KG1 (cell line): ENCODE results near the gene TLR5.

Source experiments
- DNase-seq: peaks from one replicate; lab custom pipeline; 2025; lab: John Stamatoyannopoulos, UW

TLR5 gene

DNA sequence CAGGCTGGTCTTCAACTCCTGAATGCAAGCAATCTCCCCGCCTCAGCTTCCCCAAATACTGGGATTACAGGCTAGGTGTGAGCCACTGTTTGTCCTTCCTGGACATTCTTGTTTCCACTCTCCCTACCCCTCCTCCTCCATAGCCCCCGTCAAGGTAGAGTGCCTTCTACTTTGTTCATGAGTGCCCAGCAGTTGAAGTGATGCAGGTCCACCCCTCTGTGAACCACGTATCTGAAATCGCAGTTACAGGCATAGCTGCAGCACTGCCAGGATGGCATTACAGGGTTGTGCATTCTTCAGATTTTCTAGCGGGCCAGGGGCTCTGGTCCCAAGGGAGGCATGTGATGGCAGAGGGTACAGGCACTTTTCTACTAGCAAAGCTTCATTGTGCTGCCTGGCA, 7.4 kb upstream of the TLR5 start:
- DNase-seq: no peak

GRCh38 chr1:223147873-223148272, 4.8 kb upstream of the TLR5 start:
- DNase-seq: no peak

- DNase-seq: no peak
These were observed 4.4 kb upstream of the TLR5 start for GRCh38 chr1:223147409-223147808.

GRCh38 chr1:223146745-223147144, 3.7 kb upstream of the TLR5 start:
- no peak for DNase-seq

DNA sequence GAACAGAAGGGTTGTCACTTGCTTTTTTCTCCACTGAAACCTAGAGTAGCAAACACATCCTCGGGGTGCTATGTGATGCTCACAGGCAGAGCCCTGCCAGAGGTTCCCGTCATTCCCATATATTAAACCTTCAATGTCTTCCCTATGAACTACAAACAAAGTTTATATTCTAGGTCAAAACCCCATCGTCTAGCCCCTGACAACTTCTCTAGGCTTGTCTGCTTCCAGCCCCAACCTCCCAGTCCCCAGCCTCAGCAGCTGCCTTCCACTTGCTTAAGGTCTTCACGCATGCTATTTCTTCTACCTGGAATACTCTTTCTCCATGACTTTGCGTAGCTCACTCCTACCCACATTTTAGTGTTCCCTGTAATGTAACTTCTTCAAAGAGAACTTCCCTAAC, 1.9 kb upstream of the TLR5 start:
- no peak for DNase-seq

DNA sequence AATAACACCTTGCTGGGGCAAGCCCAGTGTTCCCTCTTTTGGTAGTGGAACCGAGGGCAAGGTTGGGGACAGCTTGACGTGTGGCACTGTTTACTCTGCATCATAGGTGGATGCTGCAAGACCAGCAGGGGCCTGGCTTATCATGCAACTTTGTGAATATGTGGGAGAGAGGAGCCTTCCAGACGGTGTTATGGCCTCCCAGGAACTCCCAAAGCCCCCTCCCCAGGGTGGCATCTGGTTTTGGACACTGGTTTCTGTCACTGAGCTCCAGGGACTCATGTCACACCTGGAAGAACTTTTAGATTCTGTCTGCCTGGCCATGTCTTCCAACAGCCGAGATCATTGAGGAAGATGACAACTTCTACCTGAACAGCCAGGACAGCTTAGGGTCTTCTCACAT, 1.4 kb upstream of the TLR5 start:
- no peak for DNase-seq

DNA sequence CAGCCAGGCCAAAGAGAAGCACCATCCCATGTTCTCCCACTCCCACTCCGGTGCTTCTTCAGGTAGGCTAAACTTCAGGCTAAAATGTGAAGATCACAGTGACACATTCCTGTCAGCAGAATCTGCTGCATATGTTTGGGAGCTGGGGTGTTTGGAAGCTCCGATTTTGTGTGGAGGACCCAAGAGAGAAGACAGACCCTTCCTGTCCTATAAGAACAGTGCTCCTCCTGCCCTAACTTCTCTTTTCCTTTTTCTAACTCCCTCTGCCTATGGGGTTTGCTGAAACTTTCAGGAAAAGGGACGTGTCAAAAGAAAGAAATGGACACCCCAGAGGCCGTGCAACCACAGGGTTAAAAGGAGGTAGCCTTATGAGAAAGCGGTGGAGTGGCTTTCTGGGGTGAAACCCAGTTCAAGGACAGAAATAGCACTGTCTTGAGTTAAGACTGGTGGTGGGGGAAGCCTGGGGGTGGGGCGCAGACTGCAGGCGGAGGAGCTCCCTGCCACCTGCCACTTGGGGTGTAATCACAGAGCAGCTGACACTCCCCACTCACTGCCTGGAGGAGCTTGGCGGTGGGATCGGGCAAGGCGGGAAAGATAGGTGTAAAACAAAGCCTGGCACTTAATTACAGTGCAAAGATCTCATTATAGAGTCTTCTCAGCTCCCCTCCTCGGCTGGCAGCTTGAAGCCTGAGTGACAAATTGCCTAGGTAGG, 645 bp upstream of the TLR5 start:
- DNase-seq: no peak

- DNase-seq: no peak
These were observed 779 bp downstream of the TLR5 start for GRCh38 chr1:223142269-223142668.

- DNase-seq: no peak
These were observed 2.2 kb downstream of the TLR5 start for GRCh38 chr1:223140611-223141405.

GRCh38 chr1:223137455-223138085, 5.5 kb downstream of the TLR5 start:
- peak; percentile 13 for DNase-seq

GRCh38 chr1:223136086-223136485, 7.0 kb downstream of the TLR5 start:
- no peak for DNase-seq

GRCh38 chr1:223135176-223135942, 7.7 kb downstream of the TLR5 start:
- no peak for DNase-seq

GRCh38 chr1:223133824-223134435, 9.1 kb downstream of the TLR5 start:
- peak; percentile 19 for DNase-seq

DNA sequence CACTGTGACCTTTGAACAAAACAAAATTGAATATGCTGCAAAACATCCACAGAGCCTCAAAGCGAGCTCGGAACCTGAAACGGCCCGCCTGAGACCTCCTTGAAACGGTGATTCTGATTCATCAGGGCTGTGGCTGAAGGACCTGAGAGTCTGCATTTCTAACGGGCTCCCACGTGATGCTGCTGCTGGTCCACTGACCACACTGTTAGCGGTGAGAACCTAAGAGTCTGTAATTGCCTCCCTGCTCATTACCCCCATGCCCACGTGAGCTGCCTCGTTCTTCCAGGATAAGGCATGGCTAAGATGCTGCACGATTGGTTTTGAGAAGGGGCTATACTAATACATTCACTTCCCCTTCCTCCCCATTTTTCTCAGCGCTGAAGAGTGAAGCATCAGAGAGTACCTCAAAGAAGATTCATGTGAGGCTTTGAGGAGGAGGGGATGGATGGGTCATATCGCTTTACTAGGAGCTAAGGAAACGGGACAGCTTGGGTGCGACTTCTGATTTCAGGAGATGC, 9.7 kb downstream of the TLR5 start:
- DNase-seq: no peak

GRCh38 chr1:223129229-223129901, 13.7 kb downstream of the TLR5 start:
- no peak for DNase-seq

DNA sequence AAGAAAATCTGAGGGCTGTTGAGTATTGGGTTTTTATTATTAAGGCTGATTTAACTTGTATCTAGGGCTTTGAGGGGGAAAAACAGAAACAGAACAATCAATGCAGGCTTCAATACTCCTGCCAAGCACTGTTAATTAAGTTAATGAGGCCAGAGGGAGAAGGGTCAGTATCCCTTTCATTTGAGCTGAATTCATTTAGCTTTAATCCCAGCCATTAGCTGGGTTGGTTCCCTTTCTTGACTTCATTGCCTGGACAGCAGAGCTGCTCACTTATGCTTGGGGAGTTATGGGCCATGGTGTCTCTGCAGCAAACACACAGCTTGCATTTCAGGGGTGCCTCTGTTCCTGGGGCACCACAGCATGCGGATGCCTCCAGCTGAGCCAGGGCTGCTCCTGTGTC, 16.3 kb downstream of the TLR5 start:
- no peak for DNase-seq

GRCh38 chr1:223125766-223126165, 17.3 kb downstream of the TLR5 start:
- no peak for DNase-seq

DNA sequence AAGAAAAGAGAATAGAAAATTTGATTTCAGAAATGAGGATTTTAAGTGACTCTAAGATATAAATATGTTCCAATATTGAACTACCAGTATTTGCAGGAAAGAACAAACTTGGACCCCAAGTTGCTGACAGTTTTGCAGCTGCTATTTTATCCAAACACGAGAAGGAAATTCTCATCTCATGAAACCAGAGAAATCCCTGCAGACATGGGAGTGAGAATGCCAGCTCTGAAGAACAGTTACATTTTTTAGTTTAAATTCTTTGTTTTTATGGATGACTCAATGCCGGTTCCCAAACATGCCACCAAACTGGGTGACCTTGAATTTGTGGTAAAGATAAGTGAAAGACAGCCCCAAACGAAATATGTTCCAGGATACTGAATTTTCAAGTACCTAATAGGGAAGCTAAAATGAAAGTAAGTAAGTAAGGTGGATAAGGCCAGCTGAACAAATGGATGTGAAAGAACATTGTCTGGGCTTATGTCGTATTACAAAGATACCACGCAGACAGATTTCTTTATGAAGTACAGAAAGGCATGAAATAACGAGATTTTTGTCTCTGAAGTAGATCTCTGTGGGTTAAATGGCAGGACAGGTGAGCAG, 19.9 kb downstream of the TLR5 start:
- no peak for DNase-seq

- no peak for DNase-seq
These were observed 24.6 kb downstream of the TLR5 start for GRCh38 chr1:223118418-223118817.

DNA sequence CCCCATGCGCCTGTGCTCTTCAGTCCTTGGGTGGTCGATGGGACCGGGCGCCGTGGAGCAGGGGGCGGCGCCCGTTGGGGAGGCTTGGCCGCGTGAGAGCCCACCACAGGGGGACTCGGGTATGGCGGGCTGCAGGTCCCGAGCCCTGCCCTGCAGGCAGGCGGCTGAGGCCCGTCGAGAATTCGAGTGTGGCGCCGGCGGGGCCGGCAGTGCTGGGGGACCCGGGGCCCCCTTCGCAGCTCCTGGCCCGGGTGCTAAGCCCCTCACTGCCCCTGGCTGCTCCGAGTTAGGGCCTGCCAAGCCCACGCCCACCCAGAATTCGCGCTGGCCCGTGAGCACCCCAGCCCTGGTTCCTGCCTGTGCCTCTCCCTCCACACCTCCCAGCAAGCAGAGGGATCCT, 26.1 kb downstream of the TLR5 start:
- DNase-seq: no peak

DNA sequence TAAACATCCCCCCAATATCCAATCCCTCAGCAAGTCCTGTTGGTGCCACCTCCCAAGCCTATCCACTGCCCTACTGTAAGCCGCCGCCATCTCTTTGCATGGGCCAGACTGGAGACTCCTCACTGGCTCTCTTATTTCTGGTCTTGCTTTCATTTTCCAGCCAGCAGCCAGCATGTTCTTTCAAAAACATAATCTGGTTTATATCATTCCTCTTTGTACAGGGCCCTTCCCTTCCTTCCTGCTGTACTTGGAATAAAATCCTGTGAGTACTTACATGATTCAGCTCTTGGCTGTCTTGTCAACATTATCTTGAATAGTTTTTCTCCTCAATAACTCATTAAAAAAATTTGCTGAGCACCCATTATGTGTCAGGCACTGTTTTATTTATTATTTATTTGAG, 28.2 kb downstream of the TLR5 start:
- DNase-seq: no peak
